PC-9 (cell line): ENCODE results near the gene CNTN4. TPM values are rescaled to one million over a fixed set of nuclear protein-coding genes. Genes with fewer than 3 reads are reported as not detected.

Experiments
- BruUV-seq: library from RNA; stranded (reverse); fragments of 400-500 nt; replicated peaks from 2 replicates; lab custom pipeline; 2021; lab: Mats Ljungman, UMichigan
- CTCF ChIA-PET: fragments of 300-600 bp; sonication (Branson Sonifier 250); formaldehyde crosslinking; loops from one replicate; lab custom pipeline; 2022; ENCODE audit warnings: antibody characterized with exemption; lab: Charles Lee
- POLR2A ChIA-PET: fragments of 300-600 bp; sonication (Branson Sonifier 250); formaldehyde crosslinking; loops from one replicate; lab custom pipeline; 2022; ENCODE audit warnings: antibody characterized with exemption; ENCODE audit not compliant: unreplicated experiment; lab: Charles Lee
- DNase-seq, 2 experiments: peaks; one replicate each; pipeline versions ENCODE4 v3.0.0 to v3.0.0-alpha.2; 2015 to 2022; ENCODE audit warnings: mixed read lengths in 1 of 2
- H2AFZ ChIP-seq: fragments of 200-600 bp; sonication (generic); 2 replicates; pipeline ENCODE4 v1.8.1; 2017; ENCODE audit warnings: antibody characterized with exemption
- H3F3A ChIP-seq: fragments of 200-600 bp; sonication (generic); 2 replicates; pipeline ENCODE4 v1.8.1; 2017; ENCODE audit warnings: antibody characterized with exemption, mild to moderate bottlenecking, low read depth; ENCODE audit not compliant: insufficient read depth
- H3K27ac ChIP-seq: fragments of 200-600 bp; sonication (generic); 2 replicates; pipeline ENCODE4 v1.6.1; 2016; ENCODE audit warnings: mixed run types
- H3K27me3 ChIP-seq: fragments of 200-600 bp; sonication (generic); 2 replicates; pipeline ENCODE4 v1.6.1; 2016; ENCODE audit warnings: low read depth, mixed run types; ENCODE audit not compliant: insufficient read depth
- H3K36me3 ChIP-seq: fragments of 200-600 bp; sonication (generic); 2 replicates; pipeline ENCODE4 v1.6.1; 2016; ENCODE audit warnings: low read depth, mixed run types
- H3K4me1 ChIP-seq: fragments of 200-600 bp; sonication (generic); replicated peaks from 2 replicates; pipeline ENCODE4 v1.6.1; 2016; ENCODE audit warnings: mixed run types; ENCODE audit not compliant: insufficient read depth
- H3K4me2 ChIP-seq: fragments of 200-600 bp; sonication (generic); 2 replicates; pipeline ENCODE4 v1.6.1; 2017; ENCODE audit warnings: mixed run types
- H3K4me3 ChIP-seq: fragments of 200-600 bp; sonication (generic); 2 replicates; pipeline ENCODE4 v1.6.1; 2016; ENCODE audit warnings: mixed run types
- H3K79me2 ChIP-seq: fragments of 200-600 bp; sonication (generic); 2 replicates; pipeline ENCODE4 v1.6.1; 2017; ENCODE audit warnings: low read depth, mixed run types
- H3K9me2 ChIP-seq: fragments of 200-600 bp; sonication (generic); 2 replicates; pipeline ENCODE4 v1.8.1; 2017; ENCODE audit warnings: mild to moderate bottlenecking; ENCODE audit not compliant: insufficient read depth
- H3K9me3 ChIP-seq: fragments of 200-600 bp; sonication (generic); 2 replicates; pipeline ENCODE4 v1.8.1; 2016; ENCODE audit warnings: low read depth; ENCODE audit not compliant: insufficient read depth
- H4K20me1 ChIP-seq: fragments of 200-600 bp; sonication (generic); 2 replicates; pipeline ENCODE4 v1.8.1; 2017; ENCODE audit not compliant: insufficient read depth
- EZH2 ChIP-seq: fragments of 200-600 bp; sonication (generic); IDR thresholded peaks from 2 replicates; pipeline ENCODE4 v1.8.0; 2017; ENCODE audit warnings: antibody characterized with exemption, low read depth
- intact Hi-C: fragments of 100-400 bp; cut with micrococcal nuclease; formaldehyde crosslinking; loops from one replicate; pipeline ENCODE4 v1.10.0; 2022; ENCODE audit not compliant: unreplicated experiment
- total RNA-seq: library from RNA; stranded (reverse); gene quantifications from 2 replicates; pipeline ENCODE4 v1.2.3, GENCODE V29; 2021
- TF ChIP-seq, protein P1 (sequence below): fragments of 200-600 bp; sonication (generic); conservative IDR thresholded peaks from 2 replicates; pipeline ENCODE4 v1.6.1; 2017; ENCODE audit warnings: mixed run types, antibody characterized with exemption, mild to moderate bottlenecking, moderate library complexity

Gene CNTN4
- total RNA-seq, 1 experiment from 2014 or later, result not detected

DNA sequence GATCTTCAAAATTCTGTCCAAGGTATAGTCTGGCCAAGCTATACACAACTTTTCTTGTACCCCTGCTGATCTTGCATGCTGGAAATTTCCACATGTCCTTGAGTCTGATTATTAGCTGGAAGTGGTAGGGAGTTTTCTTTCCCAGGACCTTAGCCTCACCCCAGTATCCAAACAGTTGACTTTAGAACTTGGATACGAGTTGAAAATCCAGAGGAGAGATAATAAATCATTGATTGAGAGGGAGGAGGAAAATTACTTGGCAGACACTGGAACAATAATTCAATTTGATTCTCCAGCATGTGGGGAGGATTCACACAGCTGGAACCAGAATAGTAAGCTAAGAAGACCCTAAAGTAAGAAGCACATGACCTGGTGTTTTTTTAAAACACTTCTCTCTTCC is 895.1 kb downstream of the CNTN4 start:
- H3K79me2 ChIP-seq, result no peaks in the 10 kb centered on the region
- no peak for DNase-seq
- H4K20me1 ChIP-seq, result no peaks in the 10 kb centered on the region
- H3K36me3 ChIP-seq, result no peaks in the 10 kb centered on the region
- no peaks in the 10 kb centered on the region for H3F3A ChIP-seq
- no TSS peak for BruUV-seq
- TF ChIP-seq, protein P1, sequence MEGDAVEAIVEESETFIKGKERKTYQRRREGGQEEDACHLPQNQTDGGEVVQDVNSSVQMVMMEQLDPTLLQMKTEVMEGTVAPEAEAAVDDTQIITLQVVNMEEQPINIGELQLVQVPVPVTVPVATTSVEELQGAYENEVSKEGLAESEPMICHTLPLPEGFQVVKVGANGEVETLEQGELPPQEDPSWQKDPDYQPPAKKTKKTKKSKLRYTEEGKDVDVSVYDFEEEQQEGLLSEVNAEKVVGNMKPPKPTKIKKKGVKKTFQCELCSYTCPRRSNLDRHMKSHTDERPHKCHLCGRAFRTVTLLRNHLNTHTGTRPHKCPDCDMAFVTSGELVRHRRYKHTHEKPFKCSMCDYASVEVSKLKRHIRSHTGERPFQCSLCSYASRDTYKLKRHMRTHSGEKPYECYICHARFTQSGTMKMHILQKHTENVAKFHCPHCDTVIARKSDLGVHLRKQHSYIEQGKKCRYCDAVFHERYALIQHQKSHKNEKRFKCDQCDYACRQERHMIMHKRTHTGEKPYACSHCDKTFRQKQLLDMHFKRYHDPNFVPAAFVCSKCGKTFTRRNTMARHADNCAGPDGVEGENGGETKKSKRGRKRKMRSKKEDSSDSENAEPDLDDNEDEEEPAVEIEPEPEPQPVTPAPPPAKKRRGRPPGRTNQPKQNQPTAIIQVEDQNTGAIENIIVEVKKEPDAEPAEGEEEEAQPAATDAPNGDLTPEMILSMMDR, result no peak
- TF ChIP-seq EZH2, result no peak
- H3K4me2 ChIP-seq, result no peak overlapping the region
- POLR2A ChIA-PET, result no interaction called here
- H3K9me2 ChIP-seq, result no peaks in the 10 kb centered on the region
- H3K9me3 ChIP-seq, result no peaks in the 10 kb centered on the region
- H2AFZ ChIP-seq, result no peak overlapping the region
- no peak overlapping the region for H3K27ac ChIP-seq
- no peaks in the 10 kb centered on the region for H3K4me1 ChIP-seq
- intact Hi-C loops, result no loop called here
- no peaks in the 10 kb centered on the region for H3K27me3 ChIP-seq
- H3K4me3 ChIP-seq, result no peak overlapping the region
- CTCF ChIA-PET, result no interaction called here

DNA sequence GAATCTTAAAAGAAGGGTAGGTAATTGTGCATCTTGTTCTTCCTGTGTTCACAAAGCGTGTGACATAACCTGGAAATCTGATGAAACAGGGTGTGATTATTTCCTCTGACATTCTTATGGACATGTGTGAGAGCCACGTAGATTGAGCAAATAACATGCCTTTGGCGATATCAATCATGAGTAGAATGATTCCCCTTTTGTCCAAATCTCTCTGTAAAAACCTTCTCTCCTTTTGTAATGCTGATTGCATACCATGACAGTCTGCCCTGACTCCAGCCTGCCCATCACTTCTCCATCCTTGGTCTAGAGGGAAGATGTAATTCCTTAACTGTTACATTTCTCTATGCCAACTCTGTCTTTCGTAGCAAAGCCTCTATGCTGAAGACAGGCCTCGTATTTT is 896.5 kb downstream of the CNTN4 start:
- intact Hi-C loops, result no loop called here
- H4K20me1 ChIP-seq, result no peaks in the 10 kb centered on the region
- no peak overlapping the region for H3K4me3 ChIP-seq
- no peaks in the 10 kb centered on the region for H3K9me2 ChIP-seq
- H3K4me2 ChIP-seq, result no peak overlapping the region
- H3F3A ChIP-seq, result no peaks in the 10 kb centered on the region
- CTCF ChIA-PET, result no interaction called here
- no peaks in the 10 kb centered on the region for H3K36me3 ChIP-seq
- no peaks in the 10 kb centered on the region for H3K4me1 ChIP-seq
- H3K9me3 ChIP-seq, result no peaks in the 10 kb centered on the region
- no peak overlapping the region for H3K27ac ChIP-seq
- TF ChIP-seq EZH2, result no peak
- TF ChIP-seq, protein P1, result no peak
- POLR2A ChIA-PET, result no interaction called here
- H3K79me2 ChIP-seq, result no peaks in the 10 kb centered on the region
- DNase-seq, result no peak
- no TSS peak for BruUV-seq
- H2AFZ ChIP-seq, result no peak overlapping the region
- H3K27me3 ChIP-seq, result no peaks in the 10 kb centered on the region

DNA sequence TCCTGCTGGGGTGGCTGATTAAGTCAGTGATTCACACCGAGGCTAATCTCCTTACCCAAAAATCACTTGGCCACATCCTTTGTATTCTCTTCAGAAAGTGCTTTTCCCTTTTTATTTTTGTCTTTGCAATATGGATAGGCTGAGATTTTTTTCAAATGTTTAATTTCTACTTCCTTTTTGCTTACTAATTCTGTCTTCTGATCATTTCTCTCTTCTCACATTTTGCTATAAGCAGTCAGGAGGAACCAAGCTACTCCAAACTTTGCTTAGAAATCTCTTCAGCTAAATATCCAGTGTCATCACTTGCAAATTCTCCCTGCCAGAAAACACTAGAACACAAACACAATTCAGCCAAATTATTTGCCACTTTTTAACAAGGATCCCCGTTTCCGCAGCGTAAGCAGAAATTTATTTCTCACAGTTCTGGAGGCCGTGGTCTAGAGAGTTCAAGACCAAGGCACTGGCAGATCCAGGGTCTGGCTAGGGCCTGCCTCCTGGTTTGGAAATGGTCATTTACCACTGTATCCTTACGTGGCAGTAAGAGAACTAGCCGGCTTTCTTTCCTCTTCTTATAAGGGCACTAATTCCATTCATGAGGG is 906.6 kb downstream of the CNTN4 start:
- TF ChIP-seq, protein P1, result no peak
- no peak for TF ChIP-seq EZH2
- Histone ChIP-seq H3F3A (no peaks in the 10 kb centered on the region), H3K9me2 (no peaks in the 10 kb centered on the region), H2AFZ (no peak overlapping the region), H3K9me3 (no peaks in the 10 kb centered on the region), H3K36me3 (no peaks in the 10 kb centered on the region), H4K20me1 (no peaks in the 10 kb centered on the region), H3K4me1 (no peaks in the 10 kb centered on the region), H3K4me2 (no peak overlapping the region), H3K27ac (no peak overlapping the region), H3K27me3 (no peaks in the 10 kb centered on the region), H3K79me2 (no peaks in the 10 kb centered on the region), H3K4me3 (no peak overlapping the region)
- ChIA-PET POLR2A (interaction anchor here (0.9 kb wide), 1 partner anchor 61 kb away, joined by 9 read pairs; no protein-coding TSS in a partner anchor), CTCF (no interaction called here)
- intact Hi-C loops, result no loop called here
- no peak for DNase-seq
- no TSS peak for BruUV-seq
